Measurements from ENCODE around the gene RTN3.
"Not testable (repeated sequence)": the region's sequence is repeated elsewhere in the genome, so short reads cannot be mapped to it uniquely, and the experiment has no call there.

RTN3 gene

GRCh38 chr11:63769714-63770455 is 88.6 kb downstream of the RTN3 start:
- no peak for DNase-seq

- DNase-seq: no peak
Measured at GRCh38 chr11:63770763-63771162, 89.5 kb downstream of the RTN3 start.

DNA sequence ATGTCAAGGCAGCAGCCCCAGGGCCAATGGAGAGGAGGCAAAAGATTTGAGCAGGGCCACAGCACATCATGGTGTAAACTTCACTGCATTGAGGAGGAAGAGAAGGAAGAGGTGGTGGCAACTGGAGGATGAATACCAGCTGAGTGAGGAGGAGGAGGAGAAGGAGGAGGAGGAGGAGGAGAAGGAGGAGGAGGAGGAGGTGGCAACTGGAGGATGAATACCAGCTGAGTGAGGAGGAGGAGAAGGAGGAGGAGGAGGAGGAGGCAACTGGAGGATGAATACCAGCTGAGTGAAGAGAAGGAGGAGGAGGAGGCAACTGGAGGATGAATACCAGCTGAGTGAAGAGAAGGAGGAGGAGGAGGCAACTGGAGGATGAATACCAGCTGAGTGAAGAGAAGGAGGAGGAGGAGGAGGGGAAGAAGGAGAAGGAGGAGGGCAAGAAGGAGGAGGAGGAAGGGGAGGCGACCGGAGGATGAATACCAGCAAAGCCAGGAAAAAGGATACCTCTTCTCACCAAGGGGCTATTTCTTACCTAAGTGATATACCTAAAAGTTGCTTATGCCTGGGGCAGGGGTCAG is 90.5 kb downstream of the RTN3 start:
- DNase-seq: not testable (repeated sequence)

- DNase-seq: no peak
Measured at GRCh38 chr11:63775191-63775590, 93.9 kb downstream of the RTN3 start.

DNA sequence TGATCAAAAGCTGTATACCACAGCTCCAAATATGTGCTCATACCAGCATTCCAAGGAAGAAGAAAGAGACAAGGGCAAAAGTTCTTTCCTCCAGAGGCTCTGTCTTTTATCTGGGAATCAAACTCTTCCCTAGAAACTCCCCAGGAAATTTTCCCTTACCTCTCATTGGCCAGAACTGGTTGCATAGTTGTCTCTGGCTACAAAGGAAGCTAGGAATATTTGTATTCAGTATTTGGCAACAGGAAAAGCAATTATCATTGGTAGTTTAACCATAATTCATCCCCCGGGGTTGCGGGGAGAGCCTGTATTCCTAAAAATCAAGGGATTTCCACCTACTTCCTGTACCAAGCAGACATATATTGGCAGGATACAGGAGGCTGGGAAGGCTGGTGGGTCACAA is 97.7 kb downstream of the RTN3 start:
- no peak for DNase-seq

GRCh38 chr11:63782749-63783148 is 101.4 kb downstream of the RTN3 start:
- DNase-seq: no peak

DNA sequence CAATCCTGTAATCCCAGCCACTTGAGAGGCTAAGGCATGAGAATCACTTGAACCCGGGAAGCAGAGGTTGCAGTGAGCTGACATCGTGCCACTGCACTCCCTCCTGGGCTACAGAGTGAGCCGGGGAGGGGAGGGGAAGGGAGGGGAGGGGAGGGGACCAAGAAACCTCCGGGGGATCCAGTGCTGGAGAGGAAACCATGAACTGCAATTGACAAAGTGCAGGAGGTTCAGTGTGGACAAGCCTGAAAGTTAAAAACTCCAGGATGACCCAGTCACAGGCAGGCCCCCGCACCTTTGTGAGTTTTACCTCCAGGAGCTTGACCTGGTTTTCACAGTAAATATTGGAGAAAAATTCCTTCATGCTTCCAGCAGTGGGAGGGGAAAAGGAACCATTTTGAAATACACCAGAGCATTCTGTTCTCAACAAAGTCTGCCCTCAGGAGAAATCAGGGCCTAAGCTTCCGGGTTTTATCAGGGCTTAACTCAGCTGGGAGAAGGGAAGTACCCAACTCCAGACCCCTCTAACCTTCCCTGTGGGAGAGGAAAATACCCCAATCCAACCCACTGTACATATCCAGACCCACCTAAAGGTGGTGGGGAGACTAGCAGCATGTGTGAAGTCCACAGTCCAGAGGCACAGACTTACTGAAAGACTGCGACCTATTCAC is 102.8 kb downstream of the RTN3 start:
- no peak for DNase-seq

GRCh38 chr11:63785823-63786222 is 104.5 kb downstream of the RTN3 start:
- DNase-seq: no peak

GRCh38 chr11:63791495-63792167 is 110.3 kb downstream of the RTN3 start:
- no peak for DNase-seq

- DNase-seq: no peak
Measured at GRCh38 chr11:63793161-63793560, 111.9 kb downstream of the RTN3 start.

GRCh38 chr11:63795066-63795465 is 113.8 kb downstream of the RTN3 start:
- DNase-seq: no peak

- DNase-seq: no peak
Measured at GRCh38 chr11:63800921-63801320, 119.6 kb downstream of the RTN3 start.

DNA sequence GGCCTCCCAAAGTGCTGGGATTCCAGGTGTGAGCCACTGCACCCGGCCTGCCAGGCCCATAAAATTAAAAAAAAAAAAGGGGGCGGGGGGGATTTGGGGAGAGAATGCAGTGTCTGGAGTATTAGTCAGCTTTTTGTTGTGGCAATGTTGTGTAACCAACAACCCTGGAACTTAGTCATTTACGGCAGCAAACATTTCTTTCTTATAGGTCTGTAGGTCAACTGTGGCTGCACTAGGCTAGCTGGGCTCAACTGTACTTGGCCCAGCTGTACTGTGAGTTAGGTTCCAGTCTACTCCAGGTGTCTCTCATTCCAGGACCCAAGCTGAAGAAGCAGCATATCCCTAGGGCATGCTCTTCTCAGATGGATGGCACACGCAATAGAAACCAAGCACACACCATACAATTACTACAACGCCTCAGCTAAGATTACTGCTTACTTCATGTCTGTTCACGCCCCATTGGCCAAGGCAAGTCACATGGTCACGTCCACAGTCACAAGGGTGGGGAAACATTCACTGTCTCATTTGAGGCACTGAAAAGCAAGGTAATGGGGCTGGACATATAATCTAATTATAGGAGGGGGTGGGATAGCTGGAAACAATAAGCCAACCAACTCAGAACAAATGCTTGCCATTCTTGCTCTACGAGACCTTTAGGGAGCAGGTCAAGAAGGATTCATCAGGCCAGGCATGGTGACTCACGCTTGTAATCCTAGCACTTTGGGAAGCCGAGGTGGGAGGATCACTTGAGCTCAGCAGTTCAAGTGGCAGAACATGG is 121.5 kb downstream of the RTN3 start:
- no peak for DNase-seq

GRCh38 chr11:63804259-63804658 is 123.0 kb downstream of the RTN3 start:
- no peak for DNase-seq

DNA sequence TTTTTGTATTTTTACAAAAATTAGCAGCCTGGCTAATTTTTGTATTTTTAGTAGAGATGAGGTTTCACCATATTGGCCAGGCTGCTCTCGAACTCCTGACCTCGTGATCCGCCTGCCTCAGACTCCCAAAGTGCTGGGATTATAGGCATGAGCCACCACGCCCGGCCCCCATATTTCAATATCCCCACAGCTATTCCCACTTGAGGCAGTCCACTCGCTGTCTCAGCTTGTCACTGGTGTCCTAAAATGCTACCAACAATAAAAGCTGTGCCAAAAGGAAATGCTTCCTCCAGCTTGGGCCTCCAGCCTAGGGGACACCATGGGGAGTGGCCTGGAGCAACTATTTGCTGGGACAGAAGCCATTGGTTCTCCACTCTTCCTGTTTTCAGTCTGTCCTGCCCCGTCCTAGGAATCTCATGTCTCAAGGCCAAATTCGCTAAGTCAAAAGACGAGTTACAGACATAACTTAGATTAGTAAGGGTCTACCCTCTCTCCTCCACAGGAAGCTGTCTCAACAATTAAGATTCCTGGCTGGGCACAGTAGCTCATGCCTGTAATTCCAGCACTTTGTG is 124.6 kb downstream of the RTN3 start:
- no peak for DNase-seq
